ENCODE data around the gene GALNT17.

DNA sequence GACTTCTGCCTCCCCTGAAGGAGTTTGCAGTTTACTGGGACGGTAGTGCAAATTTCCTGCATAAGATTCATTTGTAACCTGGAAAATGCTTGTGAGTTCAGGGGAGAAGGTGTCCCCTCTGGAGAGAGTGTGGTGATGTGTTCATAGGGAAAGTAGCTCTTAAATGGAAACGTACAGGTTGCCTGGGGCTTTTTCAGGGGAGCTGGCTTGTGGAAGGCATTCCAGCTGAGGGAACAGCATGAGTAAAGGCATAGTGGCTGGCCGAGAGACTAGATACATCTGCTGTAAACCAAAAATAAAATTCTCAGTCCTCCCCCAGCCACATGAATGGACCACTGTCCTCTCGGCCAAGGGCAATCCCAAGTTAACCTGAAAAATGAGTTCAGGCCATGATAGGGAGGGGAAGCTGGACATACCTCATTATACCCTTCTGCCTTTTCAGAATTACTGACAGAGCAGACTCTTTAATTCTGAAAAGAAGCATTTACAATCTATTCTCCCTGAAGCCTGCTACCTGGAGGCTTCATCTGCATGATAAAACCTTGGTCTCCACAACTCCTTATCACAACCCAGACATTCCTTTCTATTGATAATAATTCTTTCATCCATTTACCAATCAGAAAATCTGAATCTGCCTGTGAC is 123.7 kb downstream of the GALNT17 start:
- TF ChIP-seq YY1 (IDR thresholded peaks at IDR 0.05; ENCODE audit: insufficient read depth, insufficient read length) (no peak), ZNF274 (IDR thresholded peaks at IDR 0.05; ENCODE audit: low read depth, low read length) (no peak)
